Astrocyte of the cerebellum (primary cell): Measurements from ENCODE around the gene RAD23A.
A peak's percentile ranks its signal among the peaks of the same experiment; 100 is the strongest.

Experiments used
- DNase-seq: peaks from one replicate; pipeline ENCODE4 v3.0.0-alpha.2; 2011; ENCODE audit warnings: low read depth
- H3K4me3 ChIP-seq: 2 replicates; pipeline ENCODE4 v1.5.1; 2011; ENCODE audit warnings: mild to moderate bottlenecking, low read depth, low read length, moderate library complexity
- CTCF ChIP-seq: IDR thresholded peaks from 2 replicates; pipeline ENCODE4 v1.5.1; 2012; ENCODE audit warnings: low read length, low read depth, moderate library complexity, mild to moderate bottlenecking; ENCODE audit errors: missing control alignments
- in situ Hi-C: cut with HindIII; loops from 2 replicates; pipeline ENCODE4 v1.10.0; 2017; ENCODE audit warnings: low sequenced_read_pairs

RAD23A gene

DNA sequence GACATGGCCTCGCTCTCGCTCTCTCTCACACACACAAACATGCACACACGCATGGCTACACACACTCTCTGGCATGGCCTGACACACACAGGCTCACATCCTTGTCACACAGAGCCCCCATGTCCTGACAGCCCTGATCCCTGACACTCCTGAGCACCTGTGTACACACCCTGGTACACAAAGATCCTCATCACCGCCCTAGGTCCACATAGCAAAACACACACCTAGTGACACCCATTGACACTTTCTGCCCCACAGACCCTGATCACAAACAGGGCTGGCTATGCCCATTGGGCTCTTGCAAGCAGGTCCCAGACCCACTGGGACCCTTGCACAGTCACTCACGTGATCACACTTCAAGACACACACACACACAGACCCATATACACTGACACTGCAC is 45.6 kb downstream of the RAD23A start:
- no peak for DNase-seq
- H3K4me3 ChIP-seq: no peak overlapping the region
- in situ Hi-C loops: no loop called here
- no peak for TF ChIP-seq CTCF

DNA sequence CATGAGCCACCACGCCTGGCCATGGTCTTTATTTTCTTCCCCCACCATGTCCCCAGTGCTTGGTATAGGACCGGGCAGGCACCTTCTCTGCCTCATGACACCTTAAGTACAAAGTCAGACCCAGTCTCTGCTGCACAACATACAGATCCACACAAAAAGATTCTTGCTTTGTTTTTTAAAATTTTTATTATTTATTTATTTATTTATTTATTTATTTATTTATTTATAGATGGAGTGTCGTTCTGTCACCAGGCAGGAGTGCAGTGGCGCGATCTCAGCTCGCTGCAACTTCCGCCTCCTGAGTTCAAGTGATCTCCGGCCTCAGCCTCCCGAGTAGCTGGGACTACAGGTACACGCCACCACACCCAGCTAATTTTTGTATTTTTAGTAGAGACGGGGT is 47.1 kb downstream of the RAD23A start:
- no peak for DNase-seq

GRCh38 chr19:12993562-12993961 is 47.9 kb downstream of the RAD23A start:
- TF ChIP-seq CTCF: no peak
- H3K4me3 ChIP-seq: no peak overlapping the region
- in situ Hi-C loops: no loop called here
- no peak for DNase-seq

More for the DNA sequence above, 47.1 kb downstream of the RAD23A start:
- no peak for TF ChIP-seq CTCF
- in situ Hi-C loops: no loop called here
- no peak overlapping the region for H3K4me3 ChIP-seq

GRCh38 chr19:12994701-12995595 is 49.3 kb downstream of the RAD23A start, which contains the start of gene NFIX:
TSS of gene NFIX (plus strand) at chr19:12995475. CDS start at chr19:12995838, 363 bp downstream.
- in situ Hi-C loops: no loop called here
- peak within 1 kb of the TSS; percentile 86 for H3K4me3 ChIP-seq
- no peak for TF ChIP-seq CTCF
- DNase-seq: no peak

DNA sequence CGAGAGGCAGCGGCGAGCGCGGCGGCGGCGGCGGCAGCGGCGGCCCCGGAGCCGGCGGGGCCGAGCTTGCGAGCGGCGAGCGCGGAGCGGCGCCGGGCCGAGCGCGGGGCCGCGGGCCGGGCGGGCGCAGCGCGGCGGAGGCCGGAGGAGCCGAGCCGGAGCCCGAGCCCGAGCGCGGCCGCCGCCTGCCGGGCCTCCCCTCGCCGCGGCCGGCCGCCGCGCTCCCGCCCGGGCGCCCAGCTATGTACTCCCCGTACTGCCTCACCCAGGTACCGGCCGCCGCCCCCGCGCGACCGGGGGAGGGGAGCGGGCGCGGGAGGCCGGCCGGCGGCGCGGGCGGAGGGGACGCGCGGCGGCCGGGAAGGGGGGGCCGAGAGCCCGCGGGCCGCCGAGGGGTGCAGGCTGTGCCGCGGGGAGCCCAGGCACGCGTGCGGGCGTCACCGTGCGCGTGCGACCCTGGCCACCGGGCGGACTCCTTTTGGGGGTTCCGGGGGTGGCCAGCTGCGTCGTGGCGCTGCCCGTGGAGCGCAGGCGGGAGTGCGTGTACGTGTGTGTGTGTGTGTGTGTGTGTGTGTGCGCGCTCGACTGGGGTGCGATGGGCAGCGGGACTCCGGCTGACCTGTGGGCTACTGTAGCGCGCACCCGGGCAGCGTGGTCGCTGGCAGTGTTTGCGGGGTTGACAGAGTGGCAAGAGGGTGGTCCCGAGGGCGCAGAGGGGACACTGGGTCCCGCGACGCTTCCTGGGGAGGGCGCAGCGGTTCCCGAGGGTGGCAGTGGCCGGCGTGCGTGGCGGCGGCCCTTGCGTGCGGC is 50.1 kb downstream of the RAD23A start:
- in situ Hi-C loops: no loop called here
- DNase-seq: no peak
- peak overlapping the region; percentile 86 for H3K4me3 ChIP-seq
- no peak for TF ChIP-seq CTCF

- no peak for DNase-seq
- in situ Hi-C loops: no loop called here
- no peak for TF ChIP-seq CTCF
- H3K4me3 ChIP-seq: peak overlapping the region; percentile 86
These were observed 50.9 kb downstream of the RAD23A start for GRCh38 chr19:12996406-12997094.
